Upper lobe of right lung (tissue), 1 donor: ENCODE results near the gene SNIP1. TPM values are rescaled to one million over a fixed set of nuclear protein-coding genes. Genes with fewer than 3 reads are reported as not detected.
A peak's percentile ranks its signal among the peaks of the same experiment; 100 is the strongest.
"Not testable (repeated sequence)": the region's sequence is repeated elsewhere in the genome, so short reads cannot be mapped to it uniquely, and the experiment has no call there.

Source experiments
- ATAC-seq: fragments of 200-7000 bp; cut with Tn5 transposase; one replicate; pipeline ENCODE4 v1.9.1; 2020; ENCODE audit warnings: mild to moderate bottlenecking, moderate library complexity
- DNase-seq: peaks from one replicate; pipeline ENCODE4 v3.0.0-alpha.2; 2020
- H3K27ac ChIP-seq: fragments of 200-600 bp; one replicate; pipeline ENCODE4 v1.8.0; 2022
- H3K27me3 ChIP-seq: fragments of 200-600 bp; one replicate; pipeline ENCODE4 v1.8.0; 2022; ENCODE audit warnings: mild to moderate bottlenecking
- H3K36me3 ChIP-seq: fragments of 200-600 bp; one replicate; pipeline ENCODE4 v1.8.0; 2022
- H3K4me1 ChIP-seq: fragments of 200-600 bp; one replicate; pipeline ENCODE4 v1.8.0; 2022
- H3K4me3 ChIP-seq: fragments of 200-600 bp; one replicate; pipeline ENCODE4 v1.8.0; 2022; ENCODE audit warnings: mild to moderate bottlenecking
- H3K9me3 ChIP-seq: fragments of 200-600 bp; one replicate; pipeline ENCODE4 v1.8.0; 2022
- CTCF ChIP-seq: fragments of 200-600 bp; IDR thresholded peaks from one replicate; pipeline ENCODE4 v1.8.0; 2022; ENCODE audit warnings: antibody characterized with exemption
- intact Hi-C: fragments of 100-400 bp; cut with DNase I; formaldehyde crosslinking; loops from one replicate; pipeline ENCODE4 v1.11.0; 2022
- total RNA-seq: library from RNA; stranded (reverse); fragmentation: NEBNext Ultra II Directional; extraction: Animal tissue kit (Norgen Biotek cat#: 25700); gene quantifications from one replicate; pipeline ENCODE4 v1.2.1, GENCODE V29; 2021
- donor health status: DM: no; HTN: yes; CAD: no; lungs with severe emphysema.

SNIP1 gene
- total RNA-seq, 1 donor from 2014 or later, result 18.6 TPM

- Histone ChIP-seq H3K36me3 (peaks cover 80% of the 10 kb centered on the region), H3K4me3 (no peak overlapping the region), H3K27me3 (no peaks in the 10 kb centered on the region), H3K4me1 (peaks cover 3% of the 10 kb centered on the region), H3K27ac (no peak overlapping the region), H3K9me3 (no peaks in the 10 kb centered on the region)
- no peak for TF ChIP-seq CTCF
- DNase-seq, result no peak
- intact Hi-C loops, result no loop called here
- ATAC-seq, result peak; percentile 68
Measured at GRCh38 chr1:37506740-37507139, 47.4 kb downstream of the SNIP1 start.

GRCh38 chr1:37502791-37503190 is 51.3 kb downstream of the SNIP1 start:
- DNase-seq, H3K27me3 ChIP-seq, H3K9me3 ChIP-seq, H3K4me3 ChIP-seq, H3K27ac ChIP-seq, ATAC-seq, intact Hi-C loops: not testable (repeated sequence)
- peaks cover 72% of the 10 kb centered on the region for H3K36me3 ChIP-seq
- H3K4me1 ChIP-seq, result peaks cover 11% of the 10 kb centered on the region

GRCh38 chr1:37502104-37502503 is 52.0 kb downstream of the SNIP1 start:
- peaks cover 11% of the 10 kb centered on the region for H3K4me1 ChIP-seq
- intact Hi-C loops, result no loop called here
- TF ChIP-seq CTCF, result no peak
- ATAC-seq (no peak), DNase-seq (no peak)
- H3K36me3 ChIP-seq, result peaks cover 65% of the 10 kb centered on the region
- no peaks in the 10 kb centered on the region for H3K9me3 ChIP-seq
- H3K27me3 ChIP-seq, result no peaks in the 10 kb centered on the region
- H3K27ac ChIP-seq, result no peak overlapping the region
- H3K4me3 ChIP-seq, result no peak overlapping the region

GRCh38 chr1:37501661-37502060 is 52.4 kb downstream of the SNIP1 start:
- intact Hi-C loops, result no loop called here
- H3K4me3 ChIP-seq, result no peak overlapping the region
- peaks cover 62% of the 10 kb centered on the region for H3K36me3 ChIP-seq
- TF ChIP-seq CTCF, result no peak
- DNase-seq (no peak), ATAC-seq (no peak)
- no peaks in the 10 kb centered on the region for H3K9me3 ChIP-seq
- H3K27ac ChIP-seq, result no peak overlapping the region
- H3K27me3 ChIP-seq, result no peaks in the 10 kb centered on the region
- H3K4me1 ChIP-seq, result peaks cover 11% of the 10 kb centered on the region

GRCh38 chr1:37498872-37499617 is 55.0 kb downstream of the SNIP1 start:
- Histone ChIP-seq H3K9me3 (no peaks in the 10 kb centered on the region), H3K36me3 (peaks cover 66% of the 10 kb centered on the region), H3K27me3 (no peaks in the 10 kb centered on the region), H3K4me1 (peaks cover 11% of the 10 kb centered on the region), H3K27ac (no peak overlapping the region), H3K4me3 (no peak overlapping the region)
- DNase-seq (no peak), ATAC-seq (peak; percentile 77)
- intact Hi-C loops, result no loop called here
- no peak for TF ChIP-seq CTCF

GRCh38 chr1:37497832-37498231 is 56.3 kb downstream of the SNIP1 start:
- no peak for TF ChIP-seq CTCF
- Histone ChIP-seq H3K36me3 (peaks cover 70% of the 10 kb centered on the region), H3K4me1 (peaks cover 11% of the 10 kb centered on the region), H3K27ac (no peak overlapping the region), H3K9me3 (no peaks in the 10 kb centered on the region), H3K4me3 (no peak overlapping the region), H3K27me3 (no peaks in the 10 kb centered on the region)
- DNase-seq (no peak), ATAC-seq (peak; percentile 71)
- intact Hi-C loops, result no loop called here
